Uterus (tissue), 4 donors: ENCODE results near the gene SLC16A1. TPM values are rescaled to one million over a fixed set of nuclear protein-coding genes. Genes with fewer than 3 reads are reported as not detected.

Experiments
- DNase-seq, 2 donors: peaks; one replicate each; pipeline ENCODE4 v3.0.0-alpha.2; 2019 to 2020
- H3K27ac ChIP-seq, 2 donors: fragments of 200-600 bp; sonication (generic); 1 replicate in 1 of 2; 2 replicates in 1 of 2; pipeline ENCODE4 v1.5.1; 2016 to 2018
- H3K27me3 ChIP-seq, 2 donors: fragments of 200-600 bp; sonication (generic); one replicate each; pipeline ENCODE4 v1.5.1; 2018 to 2019; ENCODE audit warnings: control low read depth in 1 of 2
- H3K36me3 ChIP-seq, 2 donors: fragments of 200-600 bp; sonication (generic); one replicate each; pipeline ENCODE4 v1.5.1; 2019; ENCODE audit warnings: control low read depth in 1 of 2
- H3K4me1 ChIP-seq, 2 donors: fragments of 200-600 bp; sonication (generic); one replicate each; pipeline ENCODE4 v1.5.1; 2018 to 2019; ENCODE audit warnings: control low read depth in 1 of 2
- H3K4me3 ChIP-seq, 2 donors: fragments of 200-600 bp; sonication (generic); 1 replicate in 1 of 2; 2 replicates in 1 of 2; pipeline ENCODE4 v1.5.1; 2018 to 2019; ENCODE audit warnings: mild to moderate bottlenecking in 1 of 2
- H3K9me3 ChIP-seq, 2 donors: fragments of 200-600 bp; sonication (generic); one replicate each; pipeline ENCODE4 v1.5.1; 2019; ENCODE audit warnings: control low read depth in 1 of 2
- CTCF ChIP-seq, 4 experiments: fragments of 200-600 bp in 2 of 4; fragments of 450-650 bp in 2 of 4; sonication (generic) in 2 of 4; IDR thresholded peaks; one replicate each; pipeline ENCODE4 v1.5.1; 2016 to 2019; ENCODE audit warnings: antibody characterized with exemption in 4 of 4, mild to moderate bottlenecking in 2 of 4, moderate library complexity in 1 of 4
- POLR2A ChIP-seq, 2 donors: fragments of 450-650 bp; IDR thresholded peaks; one replicate each; pipeline ENCODE4 v1.6.1; 2016; ENCODE audit warnings: antibody characterized with exemption in 2 of 2, mild to moderate bottlenecking in 1 of 2, moderate library complexity in 1 of 2
- intact Hi-C: fragments of 100-400 bp; cut with DNase I; formaldehyde crosslinking; loops from one replicate; pipeline ENCODE4 v1.15.1; 2023; ENCODE audit warnings: low total_unique reads
- total RNA-seq, 4 donors: library from RNA; depleted of rRNA in 3 of 4; stranded (reverse); fragments of >200 nt in 3 of 4; gene quantifications; one replicate each; pipeline versions ENCODE4 v1.1.0 to v1.2.4, GENCODE V29; 2014 to 2023
- donor health status: DM: yes; HTN: yes; CAD: no.

The SLC16A1 gene
- total RNA-seq, 4 donors from 2014 or later = 12.6 to 76.3 (median 39.5) TPM

- DNase-seq = no peak
- intact Hi-C loops = no loop called here
- no peak for TF ChIP-seq POLR2A (IDR thresholded peaks at IDR 0.05)
- no peak for TF ChIP-seq CTCF (IDR thresholded peaks at IDR 0.05)
- Histone ChIP-seq H3K9me3 (no peaks in the 10 kb centered on the region), H3K27me3 (no peaks in the 10 kb centered on the region), H3K4me3 (no peak overlapping the region), H3K36me3 (no peaks in the 10 kb centered on the region), H3K27ac (no peak overlapping the region), H3K4me1 (no peaks in the 10 kb centered on the region)
These were observed 77.7 kb downstream of the SLC16A1 start for GRCh38 chr1:112878321-112878720.

- H3K27ac ChIP-seq = no peak overlapping the region
- intact Hi-C loops = no loop called here
- H3K4me3 ChIP-seq = no peak overlapping the region
- H3K36me3 ChIP-seq = no peaks in the 10 kb centered on the region
- H3K9me3 ChIP-seq = no peaks in the 10 kb centered on the region
- no peaks in the 10 kb centered on the region for H3K4me1 ChIP-seq
- no peak for DNase-seq
- no peaks in the 10 kb centered on the region for H3K27me3 ChIP-seq
- no peak for TF ChIP-seq CTCF (IDR thresholded peaks at IDR 0.05)
- no peak for TF ChIP-seq POLR2A (IDR thresholded peaks at IDR 0.05)
These were observed 78.2 kb downstream of the SLC16A1 start for GRCh38 chr1:112877750-112878149.

- Histone ChIP-seq H3K4me3 (no peak overlapping the region), H3K27ac (no peak overlapping the region), H3K27me3 (no peaks in the 10 kb centered on the region), H3K36me3 (no peaks in the 10 kb centered on the region), H3K9me3 (no peaks in the 10 kb centered on the region), H3K4me1 (no peaks in the 10 kb centered on the region)
- DNase-seq = no peak
- no peak for TF ChIP-seq POLR2A (IDR thresholded peaks at IDR 0.05)
- TF ChIP-seq CTCF (IDR thresholded peaks at IDR 0.05) = no peak
- intact Hi-C loops = no loop called here
These were observed 79.7 kb downstream of the SLC16A1 start for GRCh38 chr1:112876315-112876714.

GRCh38 chr1:112872551-112872962 is 83.4 kb downstream of the SLC16A1 start:
- no peak overlapping the region for H3K4me3 ChIP-seq
- no peak for TF ChIP-seq POLR2A (IDR thresholded peaks at IDR 0.05)
- no peak for TF ChIP-seq CTCF (IDR thresholded peaks at IDR 0.05)
- H3K9me3 ChIP-seq = no peaks in the 10 kb centered on the region
- no peak for DNase-seq
- H3K4me1 ChIP-seq = no peaks in the 10 kb centered on the region
- H3K27me3 ChIP-seq = no peaks in the 10 kb centered on the region
- H3K36me3 ChIP-seq = no peaks in the 10 kb centered on the region
- H3K27ac ChIP-seq = peak overlapping the region in 1 of 2 donors; percentile 7
- intact Hi-C loops = no loop called here

- H3K4me3 ChIP-seq = no peak overlapping the region
- intact Hi-C loops = no loop called here
- H3K4me1 ChIP-seq = no peaks in the 10 kb centered on the region
- TF ChIP-seq POLR2A (IDR thresholded peaks at IDR 0.05) (no peak), CTCF (IDR thresholded peaks at IDR 0.05) (no peak)
- DNase-seq = no peak
- H3K27me3 ChIP-seq = no peaks in the 10 kb centered on the region
- no peaks in the 10 kb centered on the region for H3K36me3 ChIP-seq
- no peaks in the 10 kb centered on the region for H3K9me3 ChIP-seq
- no peak overlapping the region for H3K27ac ChIP-seq
These were observed 84.9 kb downstream of the SLC16A1 start for GRCh38 chr1:112870887-112871646.
